ENCODE data around the gene ABHD17A. TPM values are rescaled to one million over a fixed set of nuclear protein-coding genes. Genes with fewer than 3 reads are reported as not detected.

The ABHD17A gene
- polyA plus RNA-seq, 1 of the 3 experiments (the other 2 are of a cell fraction), result 61.1 TPM

DNA sequence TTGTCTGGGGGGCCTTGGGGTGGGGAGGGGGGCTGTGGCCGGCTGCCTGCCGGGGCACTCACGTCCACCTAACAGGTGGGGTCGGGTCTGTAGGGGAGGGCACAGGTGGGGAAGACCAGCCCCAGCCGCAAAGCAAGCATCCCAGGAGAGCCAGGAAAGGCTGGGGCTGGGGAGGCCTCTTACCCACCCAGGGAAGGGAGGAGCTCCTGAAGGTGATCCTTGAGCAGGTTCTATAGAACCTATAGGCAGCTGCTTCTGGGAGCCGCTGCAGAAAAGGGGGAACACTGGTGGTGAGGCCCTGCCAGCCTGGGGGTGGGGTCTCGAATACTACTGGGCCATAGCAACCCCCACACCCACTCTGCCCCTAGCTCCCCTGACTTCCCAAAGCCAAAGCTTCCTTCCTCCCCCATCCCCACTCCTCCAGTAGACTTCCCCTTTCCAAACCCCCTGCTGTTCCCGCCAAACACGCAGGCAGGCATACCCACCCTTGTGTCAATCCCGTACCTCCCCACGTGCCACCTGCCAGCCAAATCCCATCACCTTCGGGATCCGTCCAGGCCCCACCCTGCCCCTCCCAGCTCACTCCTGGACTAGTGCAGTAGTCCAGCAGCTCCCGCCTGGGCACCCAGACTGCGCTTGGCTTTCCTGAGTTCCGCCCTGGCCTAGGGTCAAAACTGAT lies 27.5 kb downstream of the ABHD17A start:
- Histone ChIP-seq H3K9ac (peak overlapping the region; percentile 53; the same call in 1 of the 2 replicates), H4K20me1 (ENCODE audit: insufficient read depth) (peaks cover 95% of the 10 kb centered on the region), H3K27me3 (ENCODE audit: insufficient read depth) (no peaks in the 10 kb centered on the region), H3K4me2 (peak overlapping the region; percentile 98), H3K4me1 (ENCODE audit: control insufficient read depth in 1 of 2, insufficient read depth in 2 of 2, low read depth in 1 of 2, low read length in 1 of 2) (peaks cover 37 to 65% of the 10 kb centered on the region in 2 experiments; a peak in 3 of 4 replicates), H3K27ac (ENCODE audit: low read depth in 2 of 2, low read length in 1 of 2) (peak overlapping the region in 1 of 2 experiments; percentile 58; a peak in 2 of 4 replicates), H3K9me3 (no peaks in the 10 kb centered on the region), H3K9me2 (no peaks in the 10 kb centered on the region), H3F3A (replicated peaks; ENCODE audit: insufficient read depth) (peaks cover 12% of the 10 kb centered on the region), H3K79me2 (ENCODE audit: insufficient read depth) (peaks cover 100% of the 10 kb centered on the region), H2AFZ (ENCODE audit: low read depth) (no peak overlapping the region), H3K4me3 (ENCODE audit: low read depth in 2 of 2, low read length in 1 of 2) (0 out of 4 replicates have a peak overlapping the region, but pooled peaks of 1 of the 2 experiments have one; percentile 36), H3K36me3 (replicated peaks in 1 of 2; ENCODE audit: control insufficient read depth in 1 of 2, insufficient read depth in 2 of 2, low read length in 1 of 2) (peaks cover 0 to 3% of the 10 kb centered on the region in 2 experiments)
- WGBS (ENCODE audit: low lambda C conversion rate), result 72% methylated on average over 13 of the region's 16 CpGs
- TF ChIP-seq JUND (IDR thresholded peaks at IDR 0.05) (no peak), RAD21 (IDR thresholded peaks at IDR 0.05; ENCODE audit: low read length) (no peak), MXI1 (IDR thresholded peaks at IDR 0.05; ENCODE audit: low read depth, low read length) (no peak), EP300 (IDR thresholded peaks at IDR 0.05; ENCODE audit: borderline replicate concordance in 1 of 2, low read depth in 1 of 2, low read length in 1 of 2) (no peak), RCOR1 (IDR thresholded peaks at IDR 0.05; ENCODE audit: low read length) (no peak), TAF1 (IDR thresholded peaks at IDR 0.05; ENCODE audit: borderline replicate concordance, low read depth, low read length) (no peak), YY1 (IDR thresholded peaks at IDR 0.05; ENCODE audit: low read depth) (no peak), REST (IDR thresholded peaks at IDR 0.05; ENCODE audit: low read depth, low read length) (no peak), CHD2 (IDR thresholded peaks at IDR 0.05; ENCODE audit: low read length, partially characterized antibody) (no peak), NFIC (IDR thresholded peaks at IDR 0.05; ENCODE audit: borderline replicate concordance) (no peak), FOXJ3 (CRISPR knock-in tag; IDR thresholded peaks at IDR 0.05) (no peak), RXRA (IDR thresholded peaks at IDR 0.05; ENCODE audit: borderline replicate concordance, low read depth) (no peak), SIN3A (IDR thresholded peaks at IDR 0.05; ENCODE audit: borderline replicate concordance, low read depth, low read length) (no peak), ELF1 (IDR thresholded peaks at IDR 0.05) (no peak), TCF12 (IDR thresholded peaks at IDR 0.05) (no peak), POLR2AphosphoS5 (IDR thresholded peaks at IDR 0.05; ENCODE audit: low read depth, low read length) (no peak), FOXM1 (IDR thresholded peaks at IDR 0.05; ENCODE audit: low read depth) (no peak), NRF1 (IDR thresholded peaks at IDR 0.05; ENCODE audit: low read depth, low read length) (no peak), RFX5 (IDR thresholded peaks at IDR 0.05; ENCODE audit: low read length) (no peak)
- TF ChIP-seq, protein P1, sequence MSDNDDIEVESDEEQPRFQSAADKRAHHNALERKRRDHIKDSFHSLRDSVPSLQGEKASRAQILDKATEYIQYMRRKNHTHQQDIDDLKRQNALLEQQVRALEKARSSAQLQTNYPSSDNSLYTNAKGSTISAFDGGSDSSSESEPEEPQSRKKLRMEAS (IDR thresholded peaks at IDR 0.05; ENCODE audit: low read depth), result no peak
- no peak for DNase-seq
- POLR2A ChIA-PET, result no interaction called here
- CTCF ChIA-PET, result interaction anchor here (0.6 to 2.8 kb wide), 7 partner anchors 9 to 211 kb away, joined by 3 to 15 read pairs (median 3); partner anchors contain the start of gene REXO1
